ENCODE measurements around the gene PRR14. TPM values are rescaled to one million over a fixed set of nuclear protein-coding genes. Genes with fewer than 3 reads are reported as not detected.

The PRR14 gene
- total RNA-seq, 2 donors from 2014 or later, result 37.5 to 66.7 TPM

DNA sequence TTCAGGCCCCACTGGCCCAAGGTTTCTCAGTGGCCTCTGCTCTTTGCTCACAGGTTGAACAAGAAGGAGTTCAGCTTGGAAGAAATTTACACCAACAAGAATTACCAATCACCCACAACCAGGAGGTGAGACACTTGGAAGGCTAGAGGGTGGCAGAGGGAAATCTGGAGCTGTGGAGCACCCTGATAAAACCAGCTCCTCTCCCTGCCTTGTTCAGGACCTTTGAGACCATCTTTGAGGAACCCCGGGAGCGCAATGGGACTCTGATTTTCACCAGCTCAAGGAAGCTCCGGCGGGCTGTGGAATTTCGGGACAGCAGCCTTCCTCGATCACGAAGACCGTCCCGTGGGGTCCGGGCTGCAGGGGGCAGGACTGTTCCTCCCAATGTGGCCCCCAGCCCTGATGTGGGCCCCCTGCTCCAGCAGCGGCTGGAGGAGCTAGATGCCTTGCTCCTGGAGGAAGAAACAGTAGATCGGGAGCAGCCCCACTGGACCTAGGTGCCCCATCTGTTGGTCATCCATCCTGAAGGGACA, 5.1 kb downstream of the PRR14 start:
- Histone ChIP-seq H3K27ac (no peak overlapping the region), H3K9me3 (no peaks in the 10 kb centered on the region), H3K4me3 (no peak overlapping the region), H3K4me1 (replicated peaks) (peaks cover 15% of the 10 kb centered on the region), H3K36me3 (peaks cover 0 to 20% of the 10 kb centered on the region in 2 donors), H3K27me3 (replicated peaks; ENCODE audit: insufficient read depth) (no peaks in the 10 kb centered on the region)
- no peak for DNase-seq (ENCODE audit: low spot score)
- intact Hi-C loops (cut with DNase I), result loop anchor here (5.0 to 10.0 kb wide), 3 partner anchors 41 to 851 kb away; partner anchors contain the start of genes ALDOA, MAZ and SRCAP
- TF ChIP-seq POLR2A (IDR thresholded peaks at IDR 0.05) (no peak), POLR2AphosphoS5 (IDR thresholded peaks at IDR 0.05) (no peak)
- TF ChIP-seq, protein P1, sequence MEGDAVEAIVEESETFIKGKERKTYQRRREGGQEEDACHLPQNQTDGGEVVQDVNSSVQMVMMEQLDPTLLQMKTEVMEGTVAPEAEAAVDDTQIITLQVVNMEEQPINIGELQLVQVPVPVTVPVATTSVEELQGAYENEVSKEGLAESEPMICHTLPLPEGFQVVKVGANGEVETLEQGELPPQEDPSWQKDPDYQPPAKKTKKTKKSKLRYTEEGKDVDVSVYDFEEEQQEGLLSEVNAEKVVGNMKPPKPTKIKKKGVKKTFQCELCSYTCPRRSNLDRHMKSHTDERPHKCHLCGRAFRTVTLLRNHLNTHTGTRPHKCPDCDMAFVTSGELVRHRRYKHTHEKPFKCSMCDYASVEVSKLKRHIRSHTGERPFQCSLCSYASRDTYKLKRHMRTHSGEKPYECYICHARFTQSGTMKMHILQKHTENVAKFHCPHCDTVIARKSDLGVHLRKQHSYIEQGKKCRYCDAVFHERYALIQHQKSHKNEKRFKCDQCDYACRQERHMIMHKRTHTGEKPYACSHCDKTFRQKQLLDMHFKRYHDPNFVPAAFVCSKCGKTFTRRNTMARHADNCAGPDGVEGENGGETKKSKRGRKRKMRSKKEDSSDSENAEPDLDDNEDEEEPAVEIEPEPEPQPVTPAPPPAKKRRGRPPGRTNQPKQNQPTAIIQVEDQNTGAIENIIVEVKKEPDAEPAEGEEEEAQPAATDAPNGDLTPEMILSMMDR (IDR thresholded peaks at IDR 0.05), result no peak
- WGBS, result 84% methylated on average over 12 of the region's 12 CpGs

DNA sequence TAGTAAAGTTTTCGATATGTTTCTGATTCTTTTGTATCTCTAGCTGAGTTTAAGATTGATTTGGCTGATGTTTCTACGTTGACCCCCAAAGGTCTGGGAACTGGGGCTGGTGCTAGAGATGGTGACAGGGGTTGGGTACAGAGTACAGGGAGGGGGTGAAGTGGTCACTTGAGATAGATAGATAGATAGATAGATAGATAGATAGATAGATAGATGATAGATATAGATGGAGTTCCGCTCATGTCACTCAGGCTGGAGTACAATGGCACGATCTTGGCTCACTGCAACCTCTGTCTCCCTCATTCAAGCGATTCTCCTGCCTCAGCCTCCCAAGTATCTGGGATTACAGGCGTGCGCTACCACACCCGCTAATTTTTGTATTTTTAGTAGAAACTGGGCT, 5.6 kb downstream of the PRR14 start:
- TF ChIP-seq, protein P1 (IDR thresholded peaks at IDR 0.05), result no peak
- TF ChIP-seq POLR2A (IDR thresholded peaks at IDR 0.05) (no peak), POLR2AphosphoS5 (IDR thresholded peaks at IDR 0.05) (no peak)
- H3K4me1 ChIP-seq (replicated peaks), result peaks cover 21% of the 10 kb centered on the region
- H3K4me3 ChIP-seq, result no peak overlapping the region
- intact Hi-C loops (cut with DNase I), result loop anchor here (5.0 to 10.0 kb wide), 3 partner anchors 41 to 852 kb away; partner anchors contain the start of genes ALDOA, MAZ and SRCAP
- peaks cover 0 to 24% of the 10 kb centered on the region in 2 donors for H3K36me3 ChIP-seq
- 96% methylated on average over 8 of the region's 8 CpGs for WGBS
- H3K9me3 ChIP-seq, result no peaks in the 10 kb centered on the region
- no peak for DNase-seq (ENCODE audit: low spot score)
- H3K27me3 ChIP-seq (replicated peaks; ENCODE audit: insufficient read depth), result no peaks in the 10 kb centered on the region
- H3K27ac ChIP-seq, result peak overlapping the region; percentile 98 to 99

DNA sequence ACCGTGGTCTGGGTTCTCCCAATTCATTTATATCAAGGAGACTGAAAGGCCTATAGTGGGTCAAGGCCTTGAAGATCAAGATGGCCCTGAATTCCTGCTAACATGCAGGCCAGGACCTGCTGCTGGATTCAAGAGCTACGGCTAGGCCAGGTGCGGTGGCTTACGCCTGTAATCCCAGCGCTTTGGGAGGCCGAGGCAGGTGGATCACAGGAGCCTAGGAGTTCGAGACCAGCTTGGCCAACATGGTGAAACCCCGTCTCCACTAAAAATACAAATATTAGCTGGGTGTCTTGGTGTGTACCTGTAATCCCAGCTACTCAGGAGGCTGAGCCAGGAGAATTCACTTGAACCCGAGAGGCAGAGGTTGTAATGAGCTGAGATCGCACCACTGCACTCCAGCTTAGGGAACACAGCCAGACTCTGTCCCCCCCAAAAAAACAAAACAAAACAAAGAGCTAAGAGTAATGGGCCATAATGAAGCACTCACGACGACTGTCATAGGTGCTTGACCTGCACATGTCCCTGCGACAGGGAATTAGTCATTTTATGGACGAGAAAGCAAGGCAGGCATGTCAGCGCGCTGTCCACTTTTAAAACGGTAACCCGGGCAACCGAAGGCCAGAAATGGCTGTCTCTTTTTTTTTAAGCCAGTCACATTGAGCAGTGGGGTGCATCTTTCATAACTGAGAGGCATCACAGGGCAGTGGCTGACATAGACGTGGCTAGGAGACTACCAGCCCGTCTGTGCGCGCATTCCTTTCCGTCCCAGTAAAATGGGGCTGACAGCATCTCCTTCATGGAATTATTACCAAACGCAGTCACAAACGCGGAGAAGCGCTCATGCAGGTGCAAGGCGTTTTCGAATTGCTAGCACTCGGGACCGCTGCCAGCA, 6.5 kb downstream of the PRR14 start:
- intact Hi-C loops (cut with DNase I), result loop anchor here (5.0 to 10.0 kb wide), 3 partner anchors 40 to 852 kb away; partner anchors contain the start of genes ALDOA, MAZ and SRCAP
- peaks cover 22% of the 10 kb centered on the region for H3K4me1 ChIP-seq (replicated peaks)
- H3K27me3 ChIP-seq (replicated peaks; ENCODE audit: insufficient read depth), result no peaks in the 10 kb centered on the region
- peak overlapping the region; percentile 31 to 32 for H3K4me3 ChIP-seq
- H3K9me3 ChIP-seq, result no peaks in the 10 kb centered on the region
- H3K27ac ChIP-seq, result peak overlapping the region; percentile 98 to 99
- 29% methylated on average over 32 of the region's 32 CpGs for WGBS
- no peak for TF ChIP-seq POLR2A (IDR thresholded peaks at IDR 0.05)
- no peak for DNase-seq (ENCODE audit: low spot score)
- peaks cover 0 to 24% of the 10 kb centered on the region in 2 donors for H3K36me3 ChIP-seq

DNA sequence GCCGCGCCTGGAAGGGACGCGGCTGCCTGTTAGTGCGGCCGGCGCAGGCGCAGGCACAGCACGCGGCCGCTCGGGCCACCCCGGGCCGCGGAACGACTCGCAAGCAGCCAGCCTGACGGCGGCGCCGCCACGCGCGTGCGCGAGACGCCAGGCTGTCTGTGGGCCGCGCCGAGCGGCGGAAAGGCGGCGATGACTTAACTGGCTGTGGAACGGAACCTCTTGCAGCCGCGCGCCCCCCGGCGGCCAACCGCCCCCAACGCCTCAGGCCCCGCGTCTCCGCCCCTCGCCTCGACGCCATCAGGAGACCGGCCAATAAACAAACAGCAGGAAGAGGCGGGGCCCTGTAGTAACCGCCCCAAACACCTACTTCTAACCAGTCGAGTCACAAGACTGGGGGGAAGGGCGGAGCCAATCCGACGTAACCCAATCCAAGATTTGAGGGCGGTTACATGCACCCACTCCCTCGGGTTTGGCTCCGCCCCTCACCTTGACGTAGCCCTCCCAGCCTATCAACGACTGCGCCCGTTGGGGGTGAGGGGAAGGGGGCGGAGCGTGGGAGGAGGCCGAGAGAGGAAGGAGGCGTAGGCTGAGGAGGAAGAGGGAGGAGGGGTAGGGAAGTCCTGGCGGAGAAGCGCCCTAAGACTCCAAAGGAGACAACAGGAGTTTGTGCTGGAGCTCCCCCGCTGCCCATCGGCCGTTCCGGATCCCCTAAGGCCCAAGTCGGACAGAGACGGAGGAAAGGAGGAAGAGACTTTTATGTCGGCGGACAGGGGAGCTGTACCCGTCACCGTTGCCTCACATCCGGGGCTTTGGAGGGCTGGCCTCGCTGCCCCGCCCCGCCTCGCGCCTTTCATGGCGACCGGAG, 7.3 kb downstream of the PRR14 start, which contains the start of gene FBRS:
Gene FBRS, plus strand, starts transcription at position 566 of the 865 bp plus-strand sequence. CDS start 1,088 bp downstream, outside the sequence.
- no peaks in the 10 kb centered on the region for H3K9me3 ChIP-seq
- WGBS, result under 1% methylated on average over 66 of the region's 86 CpGs
- intact Hi-C loops (cut with DNase I), result loop anchor here (5.0 to 10.0 kb wide), 3 partner anchors 39 to 853 kb away; partner anchors contain the start of genes ALDOA, MAZ and SRCAP
- TF ChIP-seq POLR2AphosphoS5 (IDR thresholded peaks at IDR 0.05) (peak; percentile 97), POLR2A (IDR thresholded peaks at IDR 0.05) (peak; percentile 82)
- TF ChIP-seq, protein P1 (IDR thresholded peaks at IDR 0.05), result peak; percentile 77 to 97 (median 90)
- H3K36me3 ChIP-seq, result peaks cover 3 to 20% of the 10 kb centered on the region in 2 donors
- DNase-seq (ENCODE audit: low spot score), result peak; percentile 100
- peak within 1 kb of the TSS; percentile 83 to 97 for H3K4me3 ChIP-seq
- H3K27me3 ChIP-seq (replicated peaks; ENCODE audit: insufficient read depth), result no peaks in the 10 kb centered on the region
- H3K27ac ChIP-seq, result peak within 1 kb of the TSS; percentile 98 to 99
- peaks cover 18% of the 10 kb centered on the region for H3K4me1 ChIP-seq (replicated peaks)

Data from prostate gland (tissue), 2 donors.